UCSD-AML1 (cell line): Measurements from ENCODE around the gene CENPF.
"Not testable (repeated sequence)": the region's sequence is repeated elsewhere in the genome, so short reads cannot be mapped to it uniquely, and the experiment has no call there.

Experiments
- DNase-seq: peaks from one replicate; lab custom pipeline; 2025; ENCODE audit not compliant: unreplicated experiment; lab: John Stamatoyannopoulos, UW

CENPF gene

DNA sequence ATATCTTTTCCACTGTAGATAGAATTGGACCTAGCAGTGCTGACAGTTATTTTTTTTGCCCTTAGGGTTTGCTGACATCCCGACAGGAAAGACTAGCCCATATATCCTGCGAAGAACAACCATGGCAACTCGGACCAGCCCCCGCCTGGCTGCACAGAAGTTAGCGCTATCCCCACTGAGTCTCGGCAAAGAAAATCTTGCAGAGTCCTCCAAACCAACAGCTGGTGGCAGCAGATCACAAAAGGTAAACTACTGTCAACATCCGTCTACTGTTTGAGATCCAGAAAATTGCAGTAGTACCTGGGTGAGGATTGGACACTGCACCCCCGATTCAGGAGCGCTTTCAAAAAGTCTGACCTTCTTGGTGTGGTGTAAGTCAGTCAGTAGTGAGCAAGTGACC is 55.8 kb downstream of the CENPF start:
- no peak for DNase-seq

DNA sequence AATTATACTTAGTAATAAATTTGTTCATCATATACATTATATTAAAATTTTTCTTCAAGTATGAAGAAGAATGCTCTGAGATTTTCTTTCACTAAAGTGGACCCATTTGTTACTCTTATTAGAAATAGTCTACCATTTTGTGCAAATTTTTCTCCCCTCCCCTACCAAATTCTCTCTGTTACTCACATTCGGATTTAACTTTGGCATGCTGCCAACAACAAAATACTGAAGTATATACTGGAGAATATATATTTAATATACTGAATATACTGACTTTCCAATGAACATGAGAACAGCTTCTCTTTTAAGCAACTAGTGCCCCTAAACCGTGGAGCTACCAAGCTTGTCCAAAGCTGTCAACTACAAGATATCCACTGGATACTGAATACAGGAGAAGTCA is 57.2 kb downstream of the CENPF start:
- DNase-seq: no peak

DNA sequence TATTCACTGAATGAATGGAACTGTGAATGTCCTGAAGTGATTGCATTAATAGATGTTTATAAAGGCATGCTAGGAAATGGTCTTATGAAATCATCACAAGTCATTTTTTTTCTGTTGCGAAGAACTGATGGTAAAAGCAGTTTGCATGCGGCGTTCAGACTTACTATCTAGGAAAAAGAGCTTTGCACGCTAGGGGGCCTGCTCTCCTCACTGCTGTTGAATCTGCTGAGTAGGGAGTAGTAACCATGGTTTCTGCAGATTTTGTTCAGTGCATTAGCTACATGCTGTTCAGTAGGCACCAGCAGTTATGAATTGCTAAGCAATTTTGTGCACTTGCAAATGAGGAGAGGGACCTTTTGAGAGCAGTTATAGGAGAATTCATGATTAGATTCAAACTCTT is 57.9 kb downstream of the CENPF start:
- DNase-seq: no peak

DNA sequence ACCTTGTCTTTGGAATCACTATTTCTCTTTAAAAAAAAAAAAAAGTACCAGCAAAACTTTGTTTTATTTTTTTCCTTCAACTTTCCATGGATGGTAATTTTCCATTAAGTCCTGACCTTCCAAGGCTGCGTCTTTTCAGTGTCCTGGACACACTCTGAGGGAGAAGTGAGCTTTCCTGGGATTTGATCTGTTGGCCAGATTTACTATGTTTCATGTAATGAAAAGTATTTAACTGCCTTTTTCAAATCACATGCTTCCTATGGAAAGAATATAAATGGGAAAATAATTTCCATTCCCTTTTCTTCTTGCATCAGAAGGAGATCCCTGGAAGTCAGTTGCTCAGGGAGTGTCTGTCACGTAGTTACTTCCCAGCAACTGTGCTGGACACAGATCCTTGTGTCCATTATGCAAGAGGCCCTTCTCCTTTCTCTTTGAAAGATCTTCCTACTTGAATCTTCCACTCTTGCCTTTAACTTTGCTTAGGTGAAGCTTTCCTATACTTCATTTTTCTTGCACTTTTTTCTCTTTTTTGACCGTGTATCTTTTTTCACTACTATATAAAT is 59.3 kb downstream of the CENPF start:
- DNase-seq: no peak

DNA sequence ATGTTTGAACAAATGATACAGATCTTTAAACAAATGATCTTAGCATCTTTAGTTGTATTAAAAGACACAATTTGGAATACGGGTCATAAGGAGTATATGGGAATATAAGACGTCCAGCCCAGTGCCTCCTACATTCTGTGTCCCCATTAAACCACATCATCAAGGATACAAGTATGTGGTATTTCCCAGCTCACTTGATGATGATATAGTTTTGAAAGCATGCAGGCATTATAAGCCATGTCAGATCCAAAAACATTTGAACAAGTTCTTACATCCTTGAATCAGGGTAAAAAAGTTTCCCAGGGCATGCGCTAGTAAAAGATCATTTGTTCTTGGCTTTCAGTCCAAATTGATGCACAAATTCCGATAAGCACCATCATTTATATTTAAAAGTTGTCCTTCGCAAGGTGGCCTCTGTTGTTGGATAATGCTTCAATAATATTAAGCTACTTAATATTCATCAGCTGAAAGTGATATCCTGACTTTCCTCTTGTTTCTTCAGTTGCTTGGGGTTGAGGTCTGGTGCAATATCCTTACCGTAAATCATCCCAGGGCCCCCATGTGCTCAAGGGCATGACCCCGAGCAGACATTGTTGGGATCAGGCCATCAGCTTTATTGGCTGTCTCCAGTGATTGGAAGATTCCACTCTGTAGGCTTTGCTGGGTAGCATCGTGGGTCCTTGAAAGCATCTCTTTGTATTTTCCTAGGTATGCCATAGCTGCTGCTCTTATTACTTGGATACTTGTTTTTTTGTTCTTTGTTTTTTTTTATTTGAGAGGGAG is 61.8 kb downstream of the CENPF start:
- DNase-seq: no peak

DNA sequence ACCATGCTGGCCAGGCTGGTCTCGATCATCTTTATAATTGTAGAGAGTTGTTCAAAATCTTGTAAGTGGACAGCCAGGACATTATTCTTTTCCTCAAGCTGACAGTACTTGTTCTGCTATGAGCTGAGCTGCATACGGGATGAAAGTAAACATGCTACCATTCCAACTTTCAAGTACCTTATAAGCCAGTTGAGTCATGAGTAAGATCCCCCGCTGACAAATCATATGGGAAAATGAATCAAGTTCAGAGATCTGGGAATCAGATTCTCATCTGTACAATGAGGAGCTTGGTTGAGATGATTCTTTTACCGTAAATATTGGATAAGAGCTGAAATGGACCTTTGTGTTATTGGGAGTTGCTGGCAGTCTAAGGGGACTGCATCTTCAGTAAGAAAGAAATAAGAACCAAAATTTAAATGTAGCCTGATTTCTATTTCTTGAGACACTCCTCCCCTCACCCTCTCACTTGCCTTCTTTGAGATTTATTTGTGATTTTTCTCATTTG is 62.7 kb downstream of the CENPF start:
- no peak for DNase-seq

DNA sequence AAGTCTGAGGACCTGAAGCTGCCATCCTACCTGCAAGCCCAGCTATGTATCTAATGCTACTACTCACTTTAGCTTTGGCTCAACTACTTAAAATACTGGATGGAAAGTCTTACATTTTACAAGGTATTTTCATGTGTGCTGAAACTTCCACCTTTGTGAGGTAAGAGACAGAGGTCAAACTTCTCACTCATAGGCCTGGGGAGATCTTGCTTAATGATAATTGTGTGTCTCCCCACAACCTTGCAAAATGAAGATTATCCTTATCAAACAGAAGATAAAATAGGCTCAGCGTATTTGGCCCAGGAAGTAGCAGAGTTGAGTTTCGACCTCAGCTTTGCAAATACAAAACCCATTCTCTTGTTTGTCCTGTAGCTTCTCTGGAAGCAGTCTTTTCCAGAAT is 63.7 kb downstream of the CENPF start:
- DNase-seq: no peak

DNA sequence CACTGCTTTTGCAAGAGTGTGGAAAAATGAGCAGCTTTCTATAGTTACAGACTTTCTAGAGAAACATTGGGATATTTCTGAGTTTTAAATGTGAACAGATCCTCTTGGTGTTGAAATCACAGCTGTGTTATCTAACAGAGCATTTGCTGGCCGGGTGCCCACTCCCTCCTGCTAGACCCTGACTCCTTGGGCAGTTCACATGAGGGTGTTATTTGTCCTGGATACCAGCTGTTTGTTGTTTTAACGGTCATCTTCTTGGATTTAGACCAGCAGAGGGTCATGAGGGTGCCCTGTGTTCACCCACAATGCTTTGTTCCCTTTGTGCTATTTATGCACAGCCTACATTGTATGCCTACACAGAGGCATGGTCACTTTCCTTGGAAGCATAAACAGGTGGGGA is 67.1 kb downstream of the CENPF start:
- no peak for DNase-seq

DNA sequence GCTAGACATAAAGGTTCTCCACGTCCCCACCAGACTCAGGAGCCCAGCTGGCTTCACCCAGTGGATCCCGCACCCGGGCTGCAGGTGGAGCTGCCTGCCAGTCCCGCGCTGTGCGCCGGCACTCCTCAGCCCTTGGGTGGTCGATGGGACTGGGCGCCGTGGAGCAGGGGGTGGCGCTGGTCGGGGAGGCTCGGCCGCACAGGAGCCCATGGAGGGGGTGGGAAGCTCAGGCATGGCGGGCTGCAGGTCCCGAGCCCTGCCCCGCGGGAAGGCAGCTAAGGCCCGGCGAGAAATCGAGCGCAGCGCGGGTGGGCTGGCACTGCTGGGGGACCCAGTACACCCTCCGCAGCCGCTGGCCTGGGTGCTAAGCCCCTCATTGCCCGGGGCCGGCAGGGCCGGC is 70.0 kb downstream of the CENPF start:
- not testable (repeated sequence) for DNase-seq

DNA sequence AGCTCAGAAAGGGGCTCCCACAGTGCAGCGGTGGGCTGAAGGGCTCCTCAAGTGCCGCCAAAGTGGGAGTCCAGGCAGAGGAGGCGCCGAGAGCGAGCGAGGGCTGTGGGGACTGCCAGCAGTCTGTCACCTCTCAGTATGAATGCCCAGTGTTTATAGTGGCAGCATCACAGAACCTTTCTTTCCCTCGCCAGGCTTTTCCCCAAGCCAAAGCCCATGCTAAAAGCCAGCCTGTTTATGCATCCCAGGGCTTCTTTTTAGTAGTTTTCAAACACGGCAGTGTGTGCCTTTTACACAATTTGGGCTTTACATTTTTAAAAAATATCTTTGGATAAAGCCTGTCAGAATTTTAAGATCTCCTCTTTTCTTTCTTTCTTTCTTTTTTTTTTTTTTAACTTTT is 70.6 kb downstream of the CENPF start:
- DNase-seq: no peak

DNA sequence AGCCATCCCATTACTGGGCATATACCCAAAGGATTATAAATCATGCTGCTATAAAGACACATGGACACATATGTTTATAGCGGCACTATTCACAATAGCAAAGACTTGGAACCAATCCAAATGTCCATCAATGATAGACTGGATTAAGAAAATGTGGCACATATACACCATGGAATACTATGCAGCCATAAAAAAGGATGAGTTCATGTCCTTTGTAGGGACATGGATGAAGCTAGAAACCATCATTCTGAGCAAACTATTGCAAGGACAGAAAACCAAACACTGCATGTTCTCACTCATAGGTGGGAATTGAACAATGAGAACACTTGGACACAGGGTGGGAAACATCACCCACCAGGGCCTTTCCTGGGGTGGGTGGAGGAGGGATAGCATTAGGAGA is 72.5 kb downstream of the CENPF start:
- DNase-seq: not testable (repeated sequence)

DNA sequence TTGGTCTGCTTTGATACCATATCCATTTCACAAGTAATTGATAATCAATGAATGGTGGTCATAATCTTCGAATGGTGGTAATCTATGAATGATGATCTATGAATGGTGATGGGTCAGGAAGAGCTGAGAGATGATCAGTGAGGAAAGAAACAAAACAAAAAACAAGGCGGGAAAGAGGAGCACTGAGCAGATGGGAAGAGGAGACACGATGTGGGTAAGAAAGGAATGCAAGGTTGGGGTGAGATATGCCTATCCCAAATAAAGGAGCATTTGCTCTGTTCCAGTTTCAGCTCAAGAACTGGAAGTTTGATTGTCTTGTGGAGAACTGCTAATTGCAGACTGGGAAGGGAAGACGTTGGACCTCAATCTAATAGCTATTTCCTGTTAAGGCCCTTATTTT is 73.8 kb downstream of the CENPF start:
- no peak for DNase-seq

DNA sequence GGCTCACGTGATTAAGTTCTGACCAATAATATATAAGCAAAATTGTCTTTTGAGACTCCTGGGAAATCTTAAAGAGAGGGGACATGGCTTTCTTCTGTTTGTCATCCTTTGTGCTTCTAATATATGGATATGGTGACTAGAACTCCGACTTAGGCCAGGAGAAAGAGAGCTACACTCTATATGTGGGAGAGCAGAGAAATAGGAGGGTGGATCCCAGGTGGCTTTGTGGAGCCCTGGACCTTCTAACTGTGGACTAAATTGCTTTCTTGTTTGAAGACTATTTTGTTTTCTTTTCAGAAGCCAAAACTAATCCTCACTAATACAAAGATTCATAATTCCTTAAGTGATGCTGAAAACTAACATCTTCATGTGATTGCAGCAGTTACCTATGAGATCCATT is 75.0 kb downstream of the CENPF start:
- no peak for DNase-seq

DNA sequence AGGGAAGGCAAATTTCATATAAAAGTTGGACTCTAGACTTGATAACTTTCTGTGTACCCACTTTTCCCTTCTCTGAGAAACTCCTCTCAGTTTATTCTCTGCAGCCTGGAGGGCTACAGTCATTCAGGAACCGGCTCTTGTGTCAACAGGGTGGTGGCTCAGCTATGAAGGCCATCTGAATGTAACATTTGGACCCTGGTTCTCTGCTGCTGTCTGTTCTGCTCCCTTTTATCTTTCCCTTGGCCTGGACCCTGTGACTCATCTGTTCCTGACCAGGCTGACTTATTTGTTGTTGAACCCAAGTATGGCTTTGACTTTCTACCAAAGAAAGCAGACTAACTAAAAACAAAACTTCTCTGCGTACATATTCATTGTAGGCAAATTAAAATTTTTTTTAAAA is 75.4 kb downstream of the CENPF start:
- no peak for DNase-seq

DNA sequence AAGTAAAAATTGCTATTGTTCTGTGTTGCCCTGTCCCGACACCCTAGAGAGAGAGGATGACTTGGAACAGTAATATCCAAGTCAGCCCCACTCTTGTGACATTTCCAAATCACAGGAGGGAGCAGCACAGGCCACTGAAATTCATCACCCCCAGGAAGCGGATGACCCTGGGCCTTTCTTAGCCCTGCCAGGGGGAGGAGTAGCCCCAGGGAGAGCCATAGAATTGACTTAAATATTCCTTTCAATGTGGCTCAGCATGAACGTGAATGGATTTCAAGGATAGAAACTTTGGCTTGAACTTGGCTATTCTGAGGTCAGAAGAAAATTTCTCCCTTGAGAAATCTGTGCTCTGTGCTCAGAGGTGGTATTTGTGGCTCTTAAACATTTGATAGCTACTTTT is 80.6 kb downstream of the CENPF start:
- no peak for DNase-seq

DNA sequence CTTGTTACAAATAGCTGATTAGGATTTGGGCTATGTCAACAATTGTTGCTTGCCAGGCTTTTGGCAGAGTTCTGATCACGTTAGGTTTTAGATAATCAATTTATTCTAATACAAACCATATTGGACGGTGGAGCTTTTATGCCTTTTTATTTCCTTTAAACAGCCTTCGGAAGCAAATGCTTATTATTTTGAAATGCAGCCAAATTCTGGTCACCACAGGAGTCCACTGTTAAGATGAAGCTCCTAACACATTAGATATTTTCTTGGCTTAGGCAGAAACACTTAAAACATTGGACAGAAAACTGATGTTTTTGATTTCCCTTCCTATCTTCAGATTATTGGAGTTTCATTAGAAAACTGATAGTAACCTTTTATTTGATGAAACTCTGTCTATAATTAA is 82.9 kb downstream of the CENPF start:
- no peak for DNase-seq

DNA sequence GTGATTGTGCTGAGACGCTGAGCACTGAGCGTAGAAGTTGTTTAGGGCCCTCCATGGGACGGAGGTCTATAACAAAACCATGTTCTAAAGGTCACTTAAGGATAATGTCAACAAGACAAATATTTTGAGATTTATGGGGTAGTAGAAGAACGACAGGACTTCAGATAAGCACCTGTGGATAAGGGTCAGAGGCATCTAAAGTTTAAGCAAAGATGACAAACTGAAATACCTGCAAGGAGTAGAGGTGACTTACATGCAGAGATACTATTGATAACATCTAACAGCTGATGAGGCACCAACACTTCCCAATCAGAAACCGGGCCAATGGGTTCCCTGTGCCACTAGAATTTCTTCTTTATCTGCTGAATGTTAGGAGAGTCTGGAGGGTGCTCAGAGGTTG is 83.5 kb downstream of the CENPF start:
- no peak for DNase-seq

DNA sequence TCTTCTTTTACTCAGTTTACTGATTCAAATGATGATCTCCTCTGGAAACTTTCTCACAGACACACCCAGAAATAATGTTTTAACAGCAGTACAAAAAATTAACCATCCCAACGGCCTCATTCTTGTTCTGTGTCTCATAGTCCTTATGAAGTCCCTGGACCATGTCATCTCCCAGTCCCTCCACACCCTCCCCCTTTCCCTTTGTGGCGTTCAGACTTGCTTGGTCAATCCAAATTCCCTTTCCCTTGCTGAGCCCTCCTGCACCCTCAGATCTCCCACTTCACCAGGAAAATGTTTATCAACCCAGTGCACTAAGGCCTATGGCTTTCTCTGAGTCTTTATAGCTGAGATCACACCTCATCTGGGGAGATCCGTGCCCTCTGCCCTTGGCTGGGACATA is 85.9 kb downstream of the CENPF start:
- no peak for DNase-seq

DNA sequence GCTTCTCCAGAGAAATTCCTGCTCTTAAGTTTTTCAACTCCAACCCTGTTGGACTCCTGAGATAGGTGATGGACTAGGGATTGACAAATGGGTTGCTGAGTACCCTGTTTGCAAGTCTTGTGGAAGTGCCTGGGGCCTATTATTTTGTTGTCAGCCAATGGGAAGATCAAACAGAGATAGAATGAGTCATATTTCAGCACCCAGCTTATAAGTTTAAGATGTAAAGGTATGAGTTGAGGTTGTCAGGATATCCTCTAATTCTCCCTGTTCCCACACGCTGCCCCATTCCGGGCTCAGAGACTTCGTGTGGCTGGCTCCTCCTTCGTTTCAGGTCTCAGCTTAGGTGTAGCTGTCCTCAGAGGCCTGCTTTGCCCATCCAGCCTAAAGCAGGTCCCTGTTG is 91.8 kb downstream of the CENPF start:
- DNase-seq: no peak

DNA sequence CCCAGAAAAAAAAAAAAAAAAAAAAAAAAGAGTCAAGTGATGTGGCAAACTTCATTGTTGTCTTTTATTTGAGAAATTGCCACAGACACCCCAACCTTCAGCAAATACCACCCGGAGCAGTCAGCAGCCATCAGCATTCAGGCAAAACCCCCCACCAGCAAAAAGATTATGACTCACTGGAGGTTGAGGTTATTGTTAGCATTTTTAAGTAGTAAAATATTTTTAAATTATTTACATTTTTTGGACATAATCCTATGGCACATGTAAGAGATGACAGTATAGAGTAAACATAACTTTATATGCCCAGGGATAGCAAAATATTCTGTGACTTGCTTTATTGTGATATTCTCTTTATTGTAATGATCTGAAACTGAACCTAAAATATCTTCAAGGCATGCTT is 95.6 kb downstream of the CENPF start:
- DNase-seq: no peak

DNA sequence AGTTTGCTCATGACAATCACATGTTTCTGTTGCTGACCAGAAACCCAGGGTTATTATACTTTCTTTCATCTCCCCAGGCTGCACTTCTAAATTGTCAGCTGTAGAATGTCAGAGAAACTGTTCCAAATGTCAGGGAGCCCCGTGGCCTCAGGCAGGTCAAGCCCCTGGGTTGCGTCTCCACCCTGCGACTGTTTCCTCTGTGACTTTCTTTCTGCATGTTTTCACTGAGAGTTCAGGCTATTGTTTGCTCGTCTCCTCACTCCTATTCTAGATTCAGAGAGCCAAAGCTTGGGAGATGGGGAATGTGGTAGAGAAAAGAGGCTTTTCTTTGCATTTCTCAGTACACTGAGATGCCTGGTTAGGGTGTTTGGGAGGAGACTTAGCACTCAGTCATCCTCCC is 97.4 kb downstream of the CENPF start:
- DNase-seq: no peak

DNA sequence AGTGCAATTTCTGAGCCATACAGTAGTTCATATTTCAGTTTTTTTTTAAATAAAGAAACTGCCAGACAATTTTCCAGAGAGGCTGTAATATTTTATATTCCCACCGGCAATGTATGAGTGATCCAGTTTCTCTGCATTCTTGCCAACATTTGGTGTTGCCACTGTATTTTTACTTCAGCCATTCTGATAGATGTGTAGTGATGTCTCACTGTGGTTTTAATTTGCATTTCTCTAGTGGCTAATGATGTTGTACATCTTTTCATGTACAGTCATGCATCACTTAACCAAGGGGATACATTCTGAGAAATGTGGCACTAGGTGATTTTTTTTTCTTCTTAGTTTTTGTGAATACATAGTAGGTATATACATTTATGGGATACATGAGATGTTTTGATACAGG is 99.6 kb downstream of the CENPF start:
- no peak for DNase-seq
